ENCODE results near the gene SLMAP. TPM values are rescaled to one million over a fixed set of nuclear protein-coding genes. Genes with fewer than 3 reads are reported as not detected.
A peak's percentile ranks its signal among the peaks of the same experiment; 100 is the strongest.

SLMAP gene
- total and polyA plus RNA-seq, 11 donors = 96.4 to 534 (median 269) TPM

- H3K36me3 ChIP-seq = no peaks in the 10 kb centered on the region
- TF ChIP-seq POLR2A (IDR thresholded peaks at IDR 0.05) (no peak), CTCF (IDR thresholded peaks at IDR 0.05) (no peak)
- intact Hi-C loops (cut with DNase I) = no loop called here
- no peaks in the 10 kb centered on the region for H3K27me3 ChIP-seq
- H3K4me1 ChIP-seq = peaks cover 0 to 65% (median 45%) of the 10 kb centered on the region in 12 donors
- DNase-seq (no peak), ATAC-seq (no peak)
- no peaks in the 10 kb centered on the region for H3K9me3 ChIP-seq
- WGBS, 4 donors = 75 to 85% (median 76%) methylated on average over 2 of the region's 2 CpGs
- H3K4me3 ChIP-seq = no peak overlapping the region
- H3K27ac ChIP-seq = peak overlapping the region in 9 of 12 donors; percentile 17 to 49 (median 27)
These were observed 200.7 kb downstream of the SLMAP start for GRCh38 chr3:57956833-57957174.

GRCh38 chr3:57957824-57958223, 201.7 kb downstream of the SLMAP start:
- Histone ChIP-seq H3K4me3 (no peak overlapping the region), H3K9me3 (no peaks in the 10 kb centered on the region), H3K27me3 (no peaks in the 10 kb centered on the region), H3K27ac (peak overlapping the region in 2 of 12 donors; percentile 83 to 87), H3K4me1 (peaks cover 0 to 55% (median 34%) of the 10 kb centered on the region in 12 donors), H3K36me3 (no peaks in the 10 kb centered on the region)
- no peak for ATAC-seq
- TF ChIP-seq CTCF (IDR thresholded peaks at IDR 0.05) (no peak), POLR2A (IDR thresholded peaks at IDR 0.05) (no peak)
- no peak for DNase-seq
- intact Hi-C loops (cut with DNase I) = no loop called here
- 92 to 98% (median 97%) methylated on average over 1 of the region's 1 CpG for WGBS, 4 donors

DNA sequence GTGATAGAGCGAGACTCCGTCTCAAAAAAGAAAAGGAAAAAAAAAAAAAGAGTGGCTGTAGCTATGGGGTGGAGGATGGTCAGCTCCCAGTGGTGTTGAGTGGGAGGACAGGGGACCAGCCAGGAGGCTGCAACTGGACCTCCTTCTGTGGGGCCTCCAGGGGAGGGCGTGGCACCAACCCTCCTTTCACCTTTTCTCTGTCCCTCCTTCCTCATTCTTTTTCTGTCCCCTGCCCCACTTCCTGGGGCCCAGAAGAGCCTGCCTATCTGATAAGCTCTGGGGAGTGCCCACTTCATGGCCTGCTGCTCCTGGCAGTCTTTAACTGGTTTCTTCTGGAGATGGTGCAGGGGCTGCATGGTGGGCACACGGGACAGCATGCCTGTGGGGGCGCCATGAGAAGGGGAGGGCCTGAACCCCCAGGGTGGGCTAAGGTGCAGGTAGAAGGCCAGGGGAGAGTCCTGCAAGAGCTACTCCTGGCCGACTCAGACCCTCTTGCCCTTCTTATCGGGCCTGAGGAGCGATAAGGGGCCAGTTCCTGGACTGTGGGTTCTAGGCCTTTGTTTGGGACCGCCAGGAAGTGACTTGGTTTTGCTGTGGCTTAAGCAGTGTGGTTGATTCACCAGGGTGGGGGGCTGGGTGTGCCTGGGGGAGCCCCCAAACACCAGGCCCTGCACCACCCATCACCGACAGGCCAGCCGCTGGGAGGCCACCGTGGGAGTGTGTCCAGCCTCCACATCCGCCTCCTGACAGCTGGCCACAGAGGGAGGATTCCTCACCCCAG, 202.7 kb downstream of the SLMAP start:
- Histone ChIP-seq H3K36me3 (no peaks in the 10 kb centered on the region), H3K27me3 (no peaks in the 10 kb centered on the region), H3K4me1 (peaks cover 0 to 46% (median 30%) of the 10 kb centered on the region in 12 donors), H3K27ac (peak overlapping the region; percentile 64 to 92 (median 82)), H3K9me3 (no peaks in the 10 kb centered on the region), H3K4me3 (peak overlapping the region in 4 of 12 donors; percentile 15 to 41 (median 22))
- TF ChIP-seq POLR2A (IDR thresholded peaks at IDR 0.05) = no peak
- TF ChIP-seq CTCF (IDR thresholded peaks at IDR 0.05) = peak in 1 of 12 donors; percentile 7
- ATAC-seq = peak; percentile 66 to 89 (median 80)
- 67 to 74% (median 70%) methylated on average over 11 to 13 of the region's 13 CpGs for WGBS, 4 donors
- intact Hi-C loops (cut with DNase I) = no loop called here
- DNase-seq = peak; percentile 52 to 76 (median 62)

GRCh38 chr3:57959423-57960173, 203.5 kb downstream of the SLMAP start:
- peaks cover 0 to 46% (median 30%) of the 10 kb centered on the region in 12 donors for H3K4me1 ChIP-seq
- TF ChIP-seq CTCF (IDR thresholded peaks at IDR 0.05) (peak in 1 of 12 donors; percentile 1), POLR2A (IDR thresholded peaks at IDR 0.05) (no peak)
- H3K27ac ChIP-seq = peak overlapping the region; percentile 64 to 92 (median 82)
- H3K36me3 ChIP-seq = no peaks in the 10 kb centered on the region
- H3K27me3 ChIP-seq = no peaks in the 10 kb centered on the region
- ATAC-seq = peak; percentile 5 to 60 (median 56)
- DNase-seq = peak in 4 of 5 donors; percentile 36 to 51 (median 46)
- peak overlapping the region in 7 of 12 donors; percentile 12 to 41 (median 17) for H3K4me3 ChIP-seq
- 40 to 56% (median 46%) methylated on average over 19 of the region's 19 CpGs for WGBS, 4 donors
- intact Hi-C loops (cut with DNase I) = no loop called here
- no peaks in the 10 kb centered on the region for H3K9me3 ChIP-seq
